Kidney epithelial cell (primary cell): ENCODE data around the gene SLBP. TPM values are rescaled to one million over a fixed set of nuclear protein-coding genes. Genes with fewer than 3 reads are reported as not detected.

Experiments used
- DNase-seq: peaks from one replicate; pipeline ENCODE4 v3.0.0-alpha.2; 2010; ENCODE audit warnings: low read depth
- H3K27me3 ChIP-seq: 2 replicates; pipeline ENCODE4 v1.6.0; 2011; ENCODE audit warnings: low read length; ENCODE audit not compliant: control insufficient read depth, insufficient read depth
- H3K36me3 ChIP-seq: 2 replicates; pipeline ENCODE4 v1.5.1; 2011; ENCODE audit warnings: low read length; ENCODE audit not compliant: control insufficient read depth, insufficient read depth
- H3K4me3 ChIP-seq: 2 replicates; pipeline ENCODE4 v1.5.1; 2011; ENCODE audit warnings: low read depth, mild to moderate bottlenecking, control low read depth, low read length
- CTCF ChIP-seq: IDR thresholded peaks from 2 replicates; pipeline ENCODE4 v1.5.1; 2011; ENCODE audit warnings: mild to moderate bottlenecking, moderate library complexity, low read length, control low read depth, inconsistent platforms; ENCODE audit not compliant: insufficient read depth, poor library complexity, severe bottlenecking
- total RNA-seq: library from RNA; depleted of rRNA; stranded (reverse); fragments of >200 nt; gene quantifications from 2 replicates; pipeline ENCODE4 v1.2.3, GENCODE V29; 2015

Gene SLBP
- total RNA-seq, 1 donor from 2014 or later, result 74.8 TPM

DNA sequence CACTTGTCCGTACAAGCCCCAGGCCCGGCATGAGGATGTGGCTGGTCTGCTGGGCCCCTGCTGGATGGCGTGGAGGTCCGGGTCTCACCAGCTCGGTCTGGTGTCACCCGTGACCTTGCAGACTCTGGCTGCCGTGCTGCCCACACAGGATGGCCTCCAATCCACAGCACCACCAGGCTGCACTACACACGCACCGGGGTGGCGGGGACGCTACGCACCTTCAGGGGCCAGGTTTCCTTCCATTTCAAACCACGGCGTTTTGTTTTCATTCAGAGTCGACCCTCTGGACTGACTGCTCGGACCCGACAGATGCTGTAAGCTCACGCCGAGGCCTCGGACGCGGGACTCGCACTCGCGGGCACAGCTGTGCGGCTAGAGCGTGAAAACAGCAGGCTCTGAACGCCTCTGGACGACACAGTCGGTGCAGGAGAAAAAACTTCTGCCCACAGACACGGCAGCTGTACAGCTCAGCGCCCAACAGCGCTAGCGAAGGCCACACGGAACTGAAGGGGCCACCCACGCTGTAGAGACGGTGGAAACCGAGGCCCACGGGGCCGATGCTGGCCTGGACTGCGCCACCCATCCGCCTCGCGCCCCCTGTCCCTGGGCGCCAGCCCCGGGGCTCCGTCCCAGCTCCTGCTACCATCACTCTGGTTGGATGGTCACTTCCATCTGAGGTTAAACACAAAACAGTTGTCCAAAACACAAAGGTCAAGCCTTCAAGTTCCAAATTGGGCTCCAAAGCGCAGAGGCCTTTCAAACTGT lies 68.0 kb downstream of the SLBP start:
- Histone ChIP-seq H3K27me3 (peaks cover 4% of the 10 kb centered on the region), H3K36me3 (no peaks in the 10 kb centered on the region), H3K4me3 (no peak overlapping the region)
- DNase-seq, result no peak
- TF ChIP-seq CTCF, result no peak

Other genes with a start within 250 kb of the SLBP start
- 1.1 and 5.2 TPM in 2 replicates for gene FAM53A, start 28.0 kb downstream of the SLBP start, total RNA-seq
- gene TMEM129, start 9.0 kb upstream of the SLBP start, total RNA-seq, result 63.5 and 66.1 TPM in 2 replicates
- 13.9 and 15.3 TPM in 2 replicates for gene TACC3, start 9.2 kb upstream of the SLBP start, total RNA-seq
- 2.1 and 3.2 TPM in 2 replicates for gene FGFR3, start 81.0 kb upstream of the SLBP start, total RNA-seq
- 41.5 and 49.0 TPM in 2 replicates for gene LETM1, start 143.8 kb upstream of the SLBP start, total RNA-seq
- 62.4 and 68.5 TPM in 2 replicates for gene NSD2, start 159.1 kb upstream of the SLBP start, total RNA-seq